ENCODE measurements around the gene RCL1. TPM values are rescaled to one million over a fixed set of nuclear protein-coding genes. Genes with fewer than 3 reads are reported as not detected.

The RCL1 gene
- total and polyA plus RNA-seq, 2 of the 13 experiments (the other 11 are each of a cell fraction or from before 2014, with no cell fraction given): 22.3 to 31.6 TPM

DNA sequence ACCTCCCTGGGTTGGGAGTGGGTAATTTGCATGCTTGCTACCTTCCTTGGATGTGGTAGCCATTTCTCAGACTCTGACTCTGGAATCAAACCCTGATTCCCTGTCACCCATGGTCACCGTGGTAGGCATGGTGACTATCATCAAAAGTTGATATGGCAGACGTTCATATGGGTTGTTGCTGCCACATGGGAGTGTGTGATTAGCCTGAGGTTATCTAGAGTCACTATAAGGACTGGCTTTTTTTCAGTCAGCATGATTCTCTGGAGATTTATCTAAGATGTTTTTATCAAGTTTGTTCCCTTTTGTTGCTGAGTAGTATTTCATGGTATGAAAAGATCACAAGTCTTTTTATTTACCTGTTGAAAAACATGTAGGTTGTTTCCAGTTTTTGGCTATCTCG, 7.0 kb downstream of the RCL1 start:
- TF ChIP-seq ZNF768 (CRISPR knock-in tag; IDR thresholded peaks at IDR 0.05): no peak
- no peak for TF ChIP-seq ZNF256 (CRISPR knock-in tag; conservative IDR thresholded peaks at IDR 0.05)
- TF ChIP-seq TOPORS (CRISPR knock-in tag; IDR thresholded peaks at IDR 0.05): no peak
- no peak for TF ChIP-seq ZNF652 (CRISPR knock-in tag; IDR thresholded peaks at IDR 0.05; ENCODE audit: borderline replicate concordance, low read depth)
- in situ Hi-C loops (cut with HindIII; ENCODE audit: extremely low pct_ligation_motif_present, low pct_unique_long_range_greater_than_20kb): no loop called here
- intact Hi-C loops (cut with micrococcal nuclease; ENCODE audit: unreplicated experiment): loop anchor here (10.0 kb wide), 1 partner anchor 125 kb away; no protein-coding TSS in a partner anchor
- H3K27me3 ChIP-seq (ENCODE audit: control insufficient read depth in 1 of 2, insufficient read depth in 2 of 2, low read length in 2 of 2): no peaks in the 10 kb centered on the region
- ChIA-PET CTCF (ENCODE audit: low intra/inter-chr PET ratio, low total read pairs) (no interaction called here), POLR2A (no interaction called here)
- peaks cover 34% of the 10 kb centered on the region for H3K4me1 ChIP-seq (ENCODE audit: insufficient read depth, low read length)
- no peaks in the 10 kb centered on the region for H3K9me3 ChIP-seq (ENCODE audit: low read length)
- no peak for ATAC-seq
- H3K36me3 ChIP-seq (replicated peaks in 1 of 2; ENCODE audit: control insufficient read depth in 1 of 2, insufficient read depth in 2 of 2, low read length in 2 of 2): no peaks in the 10 kb centered on the region
- H3K4me2 ChIP-seq (ENCODE audit: low read depth, low read length): no peak overlapping the region
- no peak for DNase-seq (ENCODE audit: low spot score)
- H3K4me3 ChIP-seq (replicated peaks in 1 of 3; ENCODE audit: insufficient read depth in 1 of 3, low read depth in 2 of 3, low read length in 3 of 3): no peak overlapping the region
- H2AFZ ChIP-seq (ENCODE audit: low read length): no peak overlapping the region
- FAIRE-seq: no peak
- peaks cover 92% of the 10 kb centered on the region for H3K79me2 ChIP-seq (ENCODE audit: insufficient read depth, low read length)
- H4K20me1 ChIP-seq (ENCODE audit: insufficient read depth, low read length): peaks cover 7% of the 10 kb centered on the region
- BruUV-seq (replicated peaks): no TSS peak
- H3K9ac ChIP-seq (ENCODE audit: insufficient read depth, low read depth, low read length): no peak overlapping the region
- no peak overlapping the region for H3K27ac ChIP-seq (ENCODE audit: extremely low read length, insufficient read depth, low read length)
- WGBS (ENCODE audit: low lambda C conversion rate): 100% methylated on average over 3 of the region's 3 CpGs

DNA sequence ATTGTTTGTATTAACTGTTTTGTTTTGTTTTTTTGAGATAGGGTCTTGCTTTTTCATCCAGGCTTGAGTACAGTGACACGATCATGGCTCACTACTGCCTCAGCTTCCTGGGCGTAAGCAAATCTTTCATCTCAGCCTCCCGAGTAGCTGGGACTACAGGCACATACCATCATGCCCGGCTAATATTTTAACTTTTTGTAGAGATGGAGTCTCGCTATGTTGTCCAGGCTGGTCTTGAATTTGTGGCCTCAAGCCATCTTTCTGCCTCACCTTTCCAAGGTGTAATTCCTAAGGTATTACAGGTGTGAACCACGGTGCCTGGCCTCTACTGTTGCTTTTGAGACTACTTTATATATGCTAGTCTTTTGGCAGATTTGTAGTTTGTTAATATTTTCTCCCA, 8.4 kb downstream of the RCL1 start:
- Histone ChIP-seq H4K20me1 (ENCODE audit: insufficient read depth, low read length) (0 out of 2 replicates have a peak, but pooled peaks cover 3% of the 10 kb centered on the region), H3K4me3 (replicated peaks in 1 of 3; ENCODE audit: insufficient read depth in 1 of 3, low read depth in 2 of 3, low read length in 3 of 3) (no peak overlapping the region), H3K4me2 (ENCODE audit: low read depth, low read length) (no peak overlapping the region), H3K27me3 (ENCODE audit: control insufficient read depth in 1 of 2, insufficient read depth in 2 of 2, low read length in 2 of 2) (no peaks in the 10 kb centered on the region), H3K27ac (ENCODE audit: extremely low read length, insufficient read depth, low read length) (no peak overlapping the region), H2AFZ (ENCODE audit: low read length) (no peak overlapping the region), H3K79me2 (ENCODE audit: insufficient read depth, low read length) (peaks cover 93% of the 10 kb centered on the region), H3K4me1 (ENCODE audit: insufficient read depth, low read length) (peaks cover 21% of the 10 kb centered on the region), H3K9ac (ENCODE audit: insufficient read depth, low read depth, low read length) (no peak overlapping the region), H3K36me3 (replicated peaks in 1 of 2; ENCODE audit: control insufficient read depth in 1 of 2, insufficient read depth in 2 of 2, low read length in 2 of 2) (no peaks in the 10 kb centered on the region), H3K9me3 (ENCODE audit: low read length) (peaks cover 3% of the 10 kb centered on the region; the same call in 1 of the 2 replicates)
- FAIRE-seq (no peak), ATAC-seq (no peak), DNase-seq (ENCODE audit: low spot score) (no peak)
- WGBS (ENCODE audit: low lambda C conversion rate): 95% methylated on average over 6 of the region's 6 CpGs
- POLR2A ChIA-PET: no interaction called here
- CTCF ChIA-PET (ENCODE audit: low intra/inter-chr PET ratio, low total read pairs): no interaction called here
- in situ Hi-C loops (cut with HindIII; ENCODE audit: extremely low pct_ligation_motif_present, low pct_unique_long_range_greater_than_20kb) (no loop called here), intact Hi-C loops (cut with micrococcal nuclease; ENCODE audit: unreplicated experiment) (no loop called here)
- no TSS peak for BruUV-seq (replicated peaks)
- no peak for TF ChIP-seq ZNF496 (CRISPR knock-in tag; IDR thresholded peaks at IDR 0.05; ENCODE audit: insufficient replicate concordance)
- TF ChIP-seq HNRNPH1 (optimal IDR thresholded peaks at IDR 0.05; ENCODE audit: low read depth, low read length): no peak
- no peak for TF ChIP-seq CENPX (CRISPR knock-in tag; IDR thresholded peaks at IDR 0.05)
- no peak for TF ChIP-seq ZNF776 (CRISPR knock-in tag; IDR thresholded peaks at IDR 0.05)
- no peak for TF ChIP-seq ATF3 (CRISPR knock-in tag; IDR thresholded peaks at IDR 0.05)
- TF ChIP-seq FOXP1 (IDR thresholded peaks at IDR 0.05): no peak
- no peak for TF ChIP-seq FOXP1 (CRISPR knock-in tag; IDR thresholded peaks at IDR 0.05)
- TF ChIP-seq ELF3 (CRISPR knock-in tag; IDR thresholded peaks at IDR 0.05): no peak
- TF ChIP-seq CREB1 (IDR thresholded peaks at IDR 0.05): no peak
- TF ChIP-seq CREB1 (CRISPR knock-in tag; IDR thresholded peaks at IDR 0.05): no peak
- no peak for TF ChIP-seq ZNF44 (CRISPR knock-in tag; IDR thresholded peaks at IDR 0.05)
- no peak for TF ChIP-seq CCAR2 (optimal IDR thresholded peaks at IDR 0.05; ENCODE audit: low read depth, low read length)
- TF ChIP-seq DPF2 (CRISPR knock-in tag; IDR thresholded peaks at IDR 0.05; ENCODE audit: borderline replicate concordance, low read depth): no peak
- no peak for TF ChIP-seq ATF2 (CRISPR knock-in tag; IDR thresholded peaks at IDR 0.05)
- TF ChIP-seq, protein P1, sequence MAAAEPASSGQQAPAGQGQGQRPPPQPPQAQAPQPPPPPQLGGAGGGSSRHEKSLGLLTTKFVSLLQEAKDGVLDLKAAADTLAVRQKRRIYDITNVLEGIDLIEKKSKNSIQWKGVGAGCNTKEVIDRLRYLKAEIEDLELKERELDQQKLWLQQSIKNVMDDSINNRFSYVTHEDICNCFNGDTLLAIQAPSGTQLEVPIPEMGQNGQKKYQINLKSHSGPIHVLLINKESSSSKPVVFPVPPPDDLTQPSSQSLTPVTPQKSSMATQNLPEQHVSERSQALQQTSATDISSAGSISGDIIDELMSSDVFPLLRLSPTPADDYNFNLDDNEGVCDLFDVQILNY (CRISPR knock-in tag; conservative IDR thresholded peaks at IDR 0.05): no peak
- no peak for TF ChIP-seq ZNF12 (CRISPR knock-in tag; IDR thresholded peaks at IDR 0.05)
- TF ChIP-seq PPARG (CRISPR knock-in tag; conservative IDR thresholded peaks at IDR 0.05): no peak

All from HepG2 (cell line).